ENCODE measurements around the gene MAD1L1. TPM values are rescaled to one million over a fixed set of nuclear protein-coding genes. Genes with fewer than 3 reads are reported as not detected.

MAD1L1 gene
- total RNA-seq, 1 experiment from 2014 or later, result 38.5 TPM

- Histone ChIP-seq H3K4me2 (ENCODE audit: low read length) (no peak overlapping the region), H3K27me3 (ENCODE audit: insufficient read depth, low read length) (no peaks in the 10 kb centered on the region), H2AFZ (ENCODE audit: low read depth, low read length, poor library complexity, severe bottlenecking) (no peak overlapping the region), H3K4me1 (ENCODE audit: control insufficient read depth in 1 of 2, insufficient read depth in 2 of 2, low read length in 2 of 2) (no peaks in the 10 kb centered on the region), H3K36me3 (ENCODE audit: control insufficient read depth in 1 of 2, insufficient read depth in 2 of 2, low read length in 2 of 2) (no peaks in the 10 kb centered on the region), H4K20me1 (ENCODE audit: insufficient read depth) (no peaks in the 10 kb centered on the region), H3K27ac (ENCODE audit: low read depth, low read length) (no peak overlapping the region), H3K4me3 (replicated peaks in 1 of 2; ENCODE audit: low read depth in 1 of 2, low read length in 2 of 2) (no peak overlapping the region), H3K9me2 (ENCODE audit: insufficient read depth) (no peaks in the 10 kb centered on the region), H3K79me2 (ENCODE audit: insufficient read depth, low read length) (no peaks in the 10 kb centered on the region), H3K9me3 (ENCODE audit: control insufficient read depth in 1 of 2, insufficient read depth in 1 of 2, low read depth in 1 of 2, low read length in 2 of 2) (no peaks in the 10 kb centered on the region), H3K9ac (ENCODE audit: low read length) (no peak overlapping the region)
- ChIA-PET CTCF (no interaction called here), RAD21 (ENCODE audit: low non-redundant PET in 1 of 2, low total read pairs in 2 of 2, uncharacterized antibody in 2 of 2, unreplicated experiment in 2 of 2) (no interaction called here), POLR2A (no interaction called here)
- intact Hi-C loops (cut with micrococcal nuclease), result no loop called here
- BruUV-seq (replicated peaks), result no TSS peak
- ATAC-seq (no peak), DNase-seq (ENCODE audit: low read depth, low spot score) (no peak)
- no peak for TF ChIP-seq CBX3 (IDR thresholded peaks at IDR 0.05; ENCODE audit: low read depth)
- no peak for TF ChIP-seq JUND (IDR thresholded peaks at IDR 0.05)
- TF ChIP-seq SP1 (IDR thresholded peaks at IDR 0.05; ENCODE audit: low read depth), result no peak
- TF ChIP-seq ZBTB33 (IDR thresholded peaks at IDR 0.05; ENCODE audit: extremely low read depth, insufficient replicate concordance, low read length), result no peak
- TF ChIP-seq SIN3A (IDR thresholded peaks at IDR 0.05; ENCODE audit: low read depth), result no peak
- no peak for TF ChIP-seq ATF3 (IDR thresholded peaks at IDR 0.05)
Measured at GRCh38 chr7:1950452-1951158, 282.1 kb downstream of the MAD1L1 start.

GRCh38 chr7:1950066-1950451 lies 282.7 kb downstream of the MAD1L1 start:
- no peaks in the 10 kb centered on the region for H4K20me1 ChIP-seq (ENCODE audit: insufficient read depth)
- H3K4me3 ChIP-seq (replicated peaks in 1 of 2; ENCODE audit: low read depth in 1 of 2, low read length in 2 of 2), result no peak overlapping the region
- POLR2A ChIA-PET, result no interaction called here
- no peak overlapping the region for H2AFZ ChIP-seq (ENCODE audit: low read depth, low read length, poor library complexity, severe bottlenecking)
- RAD21 ChIA-PET (ENCODE audit: low non-redundant PET in 1 of 2, low total read pairs in 2 of 2, uncharacterized antibody in 2 of 2, unreplicated experiment in 2 of 2), result no interaction called here
- no TSS peak for BruUV-seq (replicated peaks)
- CTCF ChIA-PET, result no interaction called here
- no peak overlapping the region for H3K4me2 ChIP-seq (ENCODE audit: low read length)
- no peaks in the 10 kb centered on the region for H3K9me2 ChIP-seq (ENCODE audit: insufficient read depth)
- H3K79me2 ChIP-seq (ENCODE audit: insufficient read depth, low read length), result no peaks in the 10 kb centered on the region
- no peaks in the 10 kb centered on the region for H3K36me3 ChIP-seq (ENCODE audit: control insufficient read depth in 1 of 2, insufficient read depth in 2 of 2, low read length in 2 of 2)
- ATAC-seq, result no peak
- H3K4me1 ChIP-seq (ENCODE audit: control insufficient read depth in 1 of 2, insufficient read depth in 2 of 2, low read length in 2 of 2), result no peaks in the 10 kb centered on the region
- H3K27me3 ChIP-seq (ENCODE audit: insufficient read depth, low read length), result no peaks in the 10 kb centered on the region
- H3K9ac ChIP-seq (ENCODE audit: low read length), result no peak overlapping the region
- H3K9me3 ChIP-seq (ENCODE audit: control insufficient read depth in 1 of 2, insufficient read depth in 1 of 2, low read depth in 1 of 2, low read length in 2 of 2), result no peaks in the 10 kb centered on the region
- H3K27ac ChIP-seq (ENCODE audit: low read depth, low read length), result no peak overlapping the region
- no peak for DNase-seq (ENCODE audit: low read depth, low spot score)
- intact Hi-C loops (cut with micrococcal nuclease), result no loop called here
- no peak for TF ChIP-seq YY1 (IDR thresholded peaks at IDR 0.05; ENCODE audit: extremely low read depth, insufficient replicate concordance, low read depth, low read length)
- no peak for TF ChIP-seq EGR1 (IDR thresholded peaks at IDR 0.05; ENCODE audit: low read depth)
- no peak for TF ChIP-seq CBX3 (IDR thresholded peaks at IDR 0.05; ENCODE audit: low read depth)
- TF ChIP-seq REST (IDR thresholded peaks at IDR 0.05; ENCODE audit: low read depth), result no peak
- TF ChIP-seq SRF (IDR thresholded peaks at IDR 0.05; ENCODE audit: low read depth), result no peak
- TF ChIP-seq SP1 (IDR thresholded peaks at IDR 0.05; ENCODE audit: low read depth), result no peak
- no peak for TF ChIP-seq JUND (IDR thresholded peaks at IDR 0.05)
- no peak for TF ChIP-seq ZFX (IDR thresholded peaks at IDR 0.05)
- no peak for TF ChIP-seq SIN3A (IDR thresholded peaks at IDR 0.05; ENCODE audit: low read depth)
- no peak for TF ChIP-seq EZH2 (IDR thresholded peaks at IDR 0.05)
- no peak for TF ChIP-seq CEBPB (IDR thresholded peaks at IDR 0.05; ENCODE audit: low read depth)
- no peak for TF ChIP-seq EZH2phosphoT487 (IDR thresholded peaks at IDR 0.05; ENCODE audit: borderline replicate concordance)
- TF ChIP-seq ZNF274 (IDR thresholded peaks at IDR 0.05; ENCODE audit: low read depth, low read length), result no peak
- TF ChIP-seq POLR2AphosphoS5 (IDR thresholded peaks at IDR 0.05; ENCODE audit: low read depth, low read length), result no peak
